Body of pancreas (tissue), 4 donors: ENCODE data around the gene ARMC6.

ENCODE experiments used
- CTCF ChIP-seq, 7 experiments: fragments of 450-650 bp in 4 of 7; fragments of 200-600 bp in 3 of 7; sonication (generic) in 3 of 7; IDR thresholded peaks; one replicate each; pipeline ENCODE4 v1.5.1; 2016 to 2019; ENCODE audit warnings: antibody characterized with exemption in 7 of 7
- POLR2A ChIP-seq, 3 donors: fragments of 450-650 bp; IDR thresholded peaks; one replicate each; pipeline ENCODE4 v1.6.1; 2016; ENCODE audit warnings: antibody characterized with exemption in 3 of 3, mild to moderate bottlenecking in 2 of 3

GRCh38 chr19:19057720-19058119 lies 24.3 kb downstream of the ARMC6 start:
- no peak for TF ChIP-seq CTCF (IDR thresholded peaks at IDR 0.05)
- TF ChIP-seq POLR2A (IDR thresholded peaks at IDR 0.05) = no peak
